Gastroesophageal sphincter (tissue), 3 donors: ENCODE results near the gene EXD2.

Experiments
- POLR2A ChIP-seq, 2 donors: fragments of 450-650 bp; IDR thresholded peaks; one replicate each; pipeline ENCODE4 v1.6.1; 2017; ENCODE audit warnings: antibody characterized with exemption in 2 of 2, mild to moderate bottlenecking in 2 of 2, moderate library complexity in 1 of 2
- TF ChIP-seq, protein P1 (sequence below), 4 experiments: fragments of 200-600 bp in 2 of 4; fragments of 450-650 bp in 2 of 4; sonication (generic) in 1 of 4; IDR thresholded peaks; one replicate each; pipeline ENCODE4 v1.5.1; 2017 to 2019; ENCODE audit warnings: antibody characterized with exemption in 4 of 4, mild to moderate bottlenecking in 2 of 4, moderate library complexity in 2 of 4

DNA sequence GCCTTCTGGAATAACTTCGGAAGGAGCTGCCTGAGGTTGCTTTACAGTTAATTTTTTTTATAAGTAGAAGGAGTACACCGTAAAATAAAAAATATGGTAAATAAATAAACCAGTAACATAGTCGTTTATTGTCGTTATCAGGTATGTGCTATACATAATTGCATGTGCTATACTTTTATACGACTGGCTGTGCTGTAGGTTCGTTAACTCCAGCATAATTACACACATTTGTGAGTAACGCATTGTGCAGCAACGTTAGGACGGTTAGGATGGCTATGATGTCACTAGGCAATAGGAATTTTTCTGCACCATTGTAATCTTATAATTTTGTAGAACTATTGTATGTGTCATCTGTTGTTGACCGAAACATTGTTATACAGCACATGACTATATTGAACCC lies 8.5 kb downstream of the EXD2 start:
- no peak for TF ChIP-seq POLR2A (IDR thresholded peaks at IDR 0.05)
- TF ChIP-seq, protein P1, sequence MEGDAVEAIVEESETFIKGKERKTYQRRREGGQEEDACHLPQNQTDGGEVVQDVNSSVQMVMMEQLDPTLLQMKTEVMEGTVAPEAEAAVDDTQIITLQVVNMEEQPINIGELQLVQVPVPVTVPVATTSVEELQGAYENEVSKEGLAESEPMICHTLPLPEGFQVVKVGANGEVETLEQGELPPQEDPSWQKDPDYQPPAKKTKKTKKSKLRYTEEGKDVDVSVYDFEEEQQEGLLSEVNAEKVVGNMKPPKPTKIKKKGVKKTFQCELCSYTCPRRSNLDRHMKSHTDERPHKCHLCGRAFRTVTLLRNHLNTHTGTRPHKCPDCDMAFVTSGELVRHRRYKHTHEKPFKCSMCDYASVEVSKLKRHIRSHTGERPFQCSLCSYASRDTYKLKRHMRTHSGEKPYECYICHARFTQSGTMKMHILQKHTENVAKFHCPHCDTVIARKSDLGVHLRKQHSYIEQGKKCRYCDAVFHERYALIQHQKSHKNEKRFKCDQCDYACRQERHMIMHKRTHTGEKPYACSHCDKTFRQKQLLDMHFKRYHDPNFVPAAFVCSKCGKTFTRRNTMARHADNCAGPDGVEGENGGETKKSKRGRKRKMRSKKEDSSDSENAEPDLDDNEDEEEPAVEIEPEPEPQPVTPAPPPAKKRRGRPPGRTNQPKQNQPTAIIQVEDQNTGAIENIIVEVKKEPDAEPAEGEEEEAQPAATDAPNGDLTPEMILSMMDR (IDR thresholded peaks at IDR 0.05) = no peak
